ENCODE data around the gene KPTN.

Gene KPTN

DNA sequence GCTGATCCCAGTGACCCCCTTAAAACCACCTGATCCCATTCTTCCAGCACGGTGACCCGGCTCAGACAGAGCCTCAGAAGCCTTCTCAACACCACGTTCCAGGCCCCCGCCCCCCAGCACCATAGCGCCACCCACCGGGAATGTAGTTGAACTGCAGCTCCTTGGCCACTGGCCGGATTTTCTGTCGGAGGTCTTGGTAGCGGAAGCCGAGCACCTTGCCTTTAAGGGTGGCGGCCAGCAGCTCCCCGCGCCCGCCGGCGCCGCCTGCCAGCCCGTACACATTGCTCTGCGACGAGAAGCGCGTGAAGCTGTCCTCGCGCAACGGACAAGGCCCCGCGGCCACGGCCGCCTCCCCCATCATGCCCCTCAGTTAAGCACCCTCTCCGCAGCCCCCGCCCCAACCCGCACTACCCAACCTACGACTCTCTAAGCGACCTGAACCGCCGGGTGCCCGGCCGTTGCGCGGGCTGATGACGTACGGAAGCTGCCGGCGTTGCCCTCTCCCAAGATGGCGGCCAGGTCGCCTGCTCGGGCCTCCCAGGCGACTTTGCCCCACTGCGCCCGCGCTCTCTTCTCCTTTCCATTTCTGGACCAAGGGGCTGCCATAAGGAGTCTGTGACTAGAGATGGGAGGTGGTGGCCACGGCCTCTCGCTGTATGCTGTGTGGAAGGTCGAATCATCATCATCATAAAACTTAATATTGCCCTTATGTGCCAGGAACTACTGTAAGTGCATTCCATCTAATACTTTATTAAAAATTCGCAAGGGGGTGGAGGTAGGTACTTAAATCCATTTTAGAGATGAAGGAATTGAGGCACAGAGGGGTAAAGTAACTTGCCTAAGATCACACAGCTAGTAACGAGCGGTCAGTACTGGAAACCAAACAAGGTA, at the start of gene KPTN:
KPTN (minus strand) TSS at position 420 of the 891 bp plus-strand sequence; CDS start at position 361, 59 bp downstream.
- peak; percentile 89 for DNase-seq

DNA sequence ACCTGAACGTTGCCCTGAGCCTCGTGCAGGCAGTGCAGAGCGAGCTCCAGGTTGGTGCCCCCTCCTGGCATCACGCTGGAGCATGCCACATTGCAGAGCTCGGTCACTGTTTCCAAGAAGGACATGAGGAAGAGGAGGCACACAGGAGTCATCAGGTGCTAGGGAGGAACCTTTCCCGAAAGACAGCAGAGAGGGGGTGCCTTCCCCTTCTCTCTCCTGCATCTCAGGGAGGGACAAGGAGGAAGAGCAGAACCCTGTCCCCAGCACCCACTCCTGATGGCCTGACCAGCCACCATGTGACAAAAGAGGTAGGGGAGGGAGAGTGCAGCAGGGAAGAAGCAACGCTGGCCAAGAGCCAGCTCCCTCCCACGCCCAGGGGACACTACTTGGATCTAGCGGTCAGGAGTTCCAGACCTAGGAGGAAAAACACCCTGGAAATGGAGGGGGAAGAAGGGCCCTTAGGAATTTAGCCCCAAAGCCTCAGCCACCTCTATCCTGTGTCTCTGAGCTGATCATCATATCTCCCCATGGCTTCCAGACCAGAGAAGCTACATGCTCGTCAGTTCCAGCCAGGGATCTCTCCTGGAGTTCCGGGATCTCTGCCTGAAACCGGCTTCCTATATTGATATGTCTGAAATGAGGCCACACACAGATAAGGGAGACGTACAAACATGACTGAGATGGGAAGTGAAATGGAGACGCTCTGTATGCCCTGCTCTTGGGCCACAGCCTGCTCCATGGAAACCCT, 47.8 kb upstream of the KPTN start:
- no peak for DNase-seq

DNA sequence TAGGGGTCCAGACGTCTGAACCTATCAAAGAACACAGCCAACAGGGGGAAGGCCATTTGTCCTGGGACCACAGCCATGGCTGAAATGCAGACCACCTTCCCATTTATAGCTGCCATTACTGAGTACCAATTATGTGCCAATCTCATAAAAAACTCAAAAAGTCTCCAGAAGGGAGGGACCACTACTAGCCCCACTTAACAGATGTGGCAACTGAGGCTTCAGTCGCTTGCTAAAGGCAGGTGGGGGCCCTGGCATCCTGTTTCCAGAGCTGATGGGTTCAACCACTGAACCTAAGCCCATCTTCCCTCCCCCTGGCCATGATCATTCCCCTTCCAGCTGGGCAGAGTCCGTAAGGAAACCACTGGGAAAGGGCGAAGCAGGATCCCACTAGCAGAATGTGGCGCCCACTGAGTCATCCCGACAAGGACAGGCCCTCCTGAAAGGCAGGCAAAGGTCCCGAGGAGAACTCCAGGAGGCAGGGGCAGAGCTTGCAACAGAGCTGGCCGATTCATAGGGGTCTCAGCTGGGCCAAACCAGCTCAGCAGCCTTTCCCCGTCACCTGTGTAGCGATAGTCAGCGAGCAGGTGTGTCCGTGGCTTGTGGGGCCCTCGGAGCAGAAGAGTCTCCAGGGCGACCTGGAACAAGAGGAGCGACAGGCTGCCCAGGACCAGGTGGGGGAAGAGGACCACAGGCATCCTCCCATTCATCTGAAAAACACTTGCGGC, 45.2 kb upstream of the KPTN start:
- DNase-seq = no peak

DNA sequence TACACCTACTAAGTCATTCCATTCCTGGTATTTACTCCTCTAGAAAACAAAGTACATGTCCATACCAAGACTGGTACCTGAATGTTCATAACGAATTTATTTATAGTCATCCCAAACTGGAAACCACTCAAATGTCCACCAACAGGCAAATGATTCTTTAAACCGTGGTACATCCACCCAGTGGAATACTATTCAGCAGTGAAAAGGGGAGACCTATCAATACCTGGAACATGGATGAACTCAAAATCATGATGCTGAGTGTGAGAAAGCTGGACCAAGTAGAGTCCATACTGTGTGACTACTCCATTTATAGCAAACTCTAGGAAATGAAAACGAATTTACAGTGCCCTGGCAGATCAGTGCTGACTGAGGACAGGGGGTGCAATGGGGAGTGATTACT, 42.8 kb upstream of the KPTN start:
- no peak for DNase-seq

DNA sequence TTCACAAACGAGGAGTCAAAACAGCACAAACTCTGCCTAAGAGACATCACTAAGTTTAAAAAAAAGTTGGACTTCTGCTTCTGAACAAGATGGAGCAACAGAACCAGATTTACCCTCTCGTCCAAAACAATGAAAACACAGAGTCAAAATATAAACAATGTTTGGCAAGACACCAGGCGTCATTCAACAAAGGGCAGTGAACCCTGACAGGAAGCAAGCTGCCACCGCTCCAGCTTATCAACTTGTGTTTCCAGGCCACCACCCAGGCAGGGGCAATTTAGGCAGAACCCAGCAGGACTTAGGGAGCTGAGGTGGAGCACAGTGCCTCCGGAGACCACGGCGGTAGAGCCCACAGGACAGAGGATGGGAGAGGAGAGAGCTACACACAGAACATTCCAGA, 39.5 kb upstream of the KPTN start:
- no peak for DNase-seq

DNA sequence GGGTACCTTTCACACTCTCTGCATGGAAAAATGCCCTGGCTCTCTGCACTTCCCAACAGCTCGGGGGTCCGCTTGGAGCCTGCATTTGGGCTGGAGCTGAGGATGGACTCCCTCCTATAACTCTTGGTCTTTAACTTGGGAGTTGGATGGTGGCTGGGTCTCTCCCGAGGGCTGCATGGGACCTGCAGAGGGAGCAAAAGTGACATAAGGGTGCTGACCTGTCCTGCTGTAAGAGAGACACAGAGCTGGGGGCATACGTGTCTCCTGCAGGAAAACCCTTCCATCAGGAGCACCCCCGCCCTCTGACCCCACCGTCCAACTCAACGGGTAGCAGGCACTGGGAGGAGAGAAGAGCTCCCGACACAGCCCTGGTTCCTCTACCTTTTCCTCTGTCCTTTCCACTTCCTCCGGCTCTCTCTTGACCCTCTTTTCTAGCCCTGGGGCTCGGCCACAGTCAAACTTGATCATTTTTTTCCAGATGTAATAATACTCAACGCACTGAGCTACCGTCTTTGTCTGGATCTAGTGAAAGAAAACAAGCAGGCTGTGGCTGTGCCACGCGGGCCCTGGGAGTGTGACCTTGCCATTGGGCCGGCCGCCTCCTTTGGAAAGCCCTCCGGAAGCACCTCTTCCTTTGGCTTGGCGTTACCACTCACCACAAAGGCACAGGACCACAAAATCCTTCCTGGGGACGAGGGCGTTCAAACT, 37.6 kb upstream of the KPTN start:
- DNase-seq = no peak

DNA sequence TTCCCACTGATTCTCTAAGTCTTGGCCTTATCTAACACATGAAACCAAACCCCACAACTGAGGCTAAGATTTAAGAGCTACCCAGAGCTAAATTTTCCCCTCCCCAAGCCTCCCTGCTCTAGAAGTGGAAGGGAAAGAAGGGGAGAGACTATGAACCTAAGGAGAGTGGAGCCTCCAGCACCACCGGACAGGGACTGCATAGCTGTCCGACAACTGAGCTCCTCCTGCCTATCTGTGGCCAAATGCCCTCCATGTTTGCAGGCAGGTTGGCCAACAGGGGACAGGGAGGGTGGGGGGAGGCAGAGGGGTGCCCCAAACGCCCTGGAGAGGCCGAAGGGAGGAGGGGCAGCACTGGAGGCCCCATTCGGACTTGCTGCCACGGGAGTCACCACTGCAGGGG, 36.8 kb upstream of the KPTN start:
- no peak for DNase-seq

DNA sequence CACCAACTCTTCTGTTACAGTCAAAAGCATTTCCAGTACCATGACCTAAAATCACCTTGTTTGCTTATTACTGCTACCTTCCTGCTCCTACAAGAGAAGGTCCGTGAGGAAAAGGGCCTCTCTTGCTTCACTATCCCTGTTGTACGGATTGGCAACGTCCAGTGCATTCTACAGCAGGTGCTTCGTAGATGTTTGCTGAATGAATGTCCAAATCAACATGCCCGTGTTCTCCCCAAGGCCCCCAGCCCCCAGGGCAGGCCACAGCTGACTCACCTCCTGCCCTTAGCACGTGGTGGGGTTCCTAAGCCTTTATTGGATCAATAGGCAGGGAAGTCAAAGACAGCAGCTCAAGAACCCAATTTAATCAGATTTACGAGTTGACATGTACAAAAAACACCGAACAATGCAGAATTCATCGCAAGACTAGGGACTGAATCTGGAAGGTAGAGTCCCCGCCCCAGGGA, 36.4 kb upstream of the KPTN start:
- DNase-seq = no peak

DNA sequence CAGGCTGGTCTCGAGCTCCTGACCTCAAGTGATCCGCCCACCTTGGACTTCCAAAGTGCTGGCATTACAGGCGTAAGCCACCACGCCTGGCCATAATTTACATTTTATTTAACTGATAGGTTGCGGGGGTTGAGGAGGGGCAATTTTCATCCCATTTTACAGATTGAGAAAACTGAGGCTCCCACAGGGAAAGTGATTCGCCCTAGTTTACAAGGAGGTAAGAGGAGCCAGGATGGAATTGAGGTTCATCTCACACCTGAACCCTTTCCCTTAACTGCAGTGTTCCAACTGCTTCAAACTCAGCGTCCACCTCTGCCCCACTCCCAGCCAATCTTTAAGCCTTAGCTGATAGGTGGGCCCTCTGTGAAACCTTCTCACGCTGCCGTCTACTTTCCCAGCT, 34.8 kb upstream of the KPTN start:
- no peak for DNase-seq

DNA sequence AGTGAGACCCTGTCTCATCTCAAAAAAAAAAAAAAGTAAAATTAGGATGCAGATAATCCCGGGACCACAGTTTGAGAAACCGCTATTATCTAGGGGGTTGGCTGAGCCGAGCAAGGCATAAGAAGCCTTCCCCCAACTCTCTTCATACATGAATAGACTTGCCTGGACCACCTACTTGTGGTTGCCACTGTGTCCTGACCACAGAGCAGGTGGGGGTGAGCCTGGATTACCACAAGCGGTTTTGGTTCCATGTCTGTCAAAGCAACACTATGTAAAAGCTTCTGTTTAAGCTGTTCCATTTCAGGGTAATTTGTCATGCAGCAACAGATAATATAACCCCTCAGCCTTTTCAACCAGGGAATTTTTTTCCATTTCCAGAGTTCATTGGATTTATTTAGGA, 34.1 kb upstream of the KPTN start:
- DNase-seq = peak; percentile 32

DNA sequence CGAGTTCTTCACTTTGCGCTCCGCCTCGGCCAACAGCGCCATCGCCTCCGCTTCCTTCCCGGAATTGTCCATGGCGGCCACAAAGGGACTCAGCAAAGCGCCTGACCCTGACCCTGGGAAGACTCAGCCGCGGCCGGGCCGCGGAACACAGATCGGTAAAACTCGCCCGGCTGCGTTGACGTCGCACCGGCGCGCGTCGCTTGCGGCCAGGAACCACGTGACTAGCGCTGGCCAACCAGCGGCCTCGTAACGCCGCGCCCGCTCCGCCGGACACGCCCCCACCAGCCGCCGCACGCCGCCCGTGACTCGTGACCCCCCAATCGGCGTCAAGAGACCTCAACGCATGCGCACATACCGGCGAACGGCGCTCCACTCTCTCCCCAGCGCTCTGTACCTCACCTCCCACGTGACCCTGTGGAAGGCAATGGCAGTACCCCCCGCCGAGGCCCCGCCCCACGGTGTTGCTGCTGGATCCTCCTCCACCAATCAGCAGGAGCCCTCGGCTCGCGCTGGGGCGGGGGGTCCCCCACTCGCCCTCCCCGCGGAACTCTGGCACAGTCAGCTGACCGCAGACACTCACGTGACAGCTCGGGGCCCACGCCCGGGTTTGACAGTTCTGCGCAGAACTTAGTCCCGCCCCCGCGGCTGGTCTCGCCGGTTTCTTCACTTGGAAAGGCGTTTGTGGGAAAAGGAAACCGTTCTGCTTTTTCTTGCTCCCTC, 31.0 kb upstream of the KPTN start, which contains the start of gene NAPA:
NAPA (minus strand) TSS at position 195 of the 720 bp plus-strand sequence; CDS start at position 72, 123 bp downstream.
- DNase-seq = peak; percentile 100

DNA sequence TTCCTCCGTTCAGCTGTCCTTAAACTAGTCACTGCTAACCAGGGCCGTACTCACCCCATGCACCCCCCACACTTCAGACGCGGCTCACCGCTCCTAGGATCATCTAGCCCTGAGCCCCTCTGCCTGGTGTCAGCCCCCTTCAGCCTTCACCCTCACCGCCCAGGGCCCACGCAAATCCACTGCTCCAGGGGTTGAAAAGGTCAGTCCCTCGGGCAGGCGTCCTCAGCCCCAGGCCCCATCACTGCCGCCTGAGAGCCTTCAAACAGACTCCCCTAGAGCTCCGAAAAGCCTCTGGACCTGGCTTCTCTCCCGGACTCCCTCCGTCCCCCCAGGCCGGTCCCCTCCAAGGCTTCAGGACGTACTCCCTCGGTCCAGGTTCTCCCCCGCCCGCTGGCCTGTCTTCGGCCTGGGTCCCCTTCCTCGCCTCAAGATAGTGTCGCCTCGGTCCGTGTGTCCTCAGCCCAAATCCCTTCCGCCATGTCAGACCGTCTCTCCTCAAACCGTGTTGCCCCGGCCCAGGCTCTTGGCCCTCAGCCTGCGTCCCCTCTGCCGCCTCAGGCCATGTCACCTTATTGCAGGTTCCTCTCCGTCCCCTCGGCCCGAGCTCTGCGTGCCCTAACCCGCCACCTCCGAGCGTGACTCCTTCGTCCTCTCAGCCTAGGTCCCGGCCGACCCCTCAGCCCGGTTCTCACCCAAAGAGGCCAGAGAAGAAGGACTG, 30.3 kb upstream of the KPTN start:
- DNase-seq = no peak

DNA sequence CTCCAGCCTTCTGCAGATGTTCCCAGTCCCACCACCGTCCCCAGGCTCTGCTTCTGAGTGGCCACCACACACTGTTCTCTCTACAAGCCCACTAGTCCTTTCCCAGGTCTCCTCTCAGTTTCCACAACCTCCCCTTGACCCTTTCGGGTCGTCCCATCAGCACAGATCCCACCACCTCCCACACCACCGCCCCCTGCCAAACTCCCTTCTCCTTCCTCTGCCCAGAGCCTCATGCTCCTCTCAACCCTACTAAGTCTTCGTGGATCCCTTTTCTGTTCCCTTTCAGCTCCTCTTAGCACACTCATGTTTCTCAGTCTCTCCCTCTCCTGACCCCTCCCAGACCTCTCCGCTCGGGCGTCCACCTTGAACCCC, 28.9 kb upstream of the KPTN start:
- no peak for DNase-seq

DNA sequence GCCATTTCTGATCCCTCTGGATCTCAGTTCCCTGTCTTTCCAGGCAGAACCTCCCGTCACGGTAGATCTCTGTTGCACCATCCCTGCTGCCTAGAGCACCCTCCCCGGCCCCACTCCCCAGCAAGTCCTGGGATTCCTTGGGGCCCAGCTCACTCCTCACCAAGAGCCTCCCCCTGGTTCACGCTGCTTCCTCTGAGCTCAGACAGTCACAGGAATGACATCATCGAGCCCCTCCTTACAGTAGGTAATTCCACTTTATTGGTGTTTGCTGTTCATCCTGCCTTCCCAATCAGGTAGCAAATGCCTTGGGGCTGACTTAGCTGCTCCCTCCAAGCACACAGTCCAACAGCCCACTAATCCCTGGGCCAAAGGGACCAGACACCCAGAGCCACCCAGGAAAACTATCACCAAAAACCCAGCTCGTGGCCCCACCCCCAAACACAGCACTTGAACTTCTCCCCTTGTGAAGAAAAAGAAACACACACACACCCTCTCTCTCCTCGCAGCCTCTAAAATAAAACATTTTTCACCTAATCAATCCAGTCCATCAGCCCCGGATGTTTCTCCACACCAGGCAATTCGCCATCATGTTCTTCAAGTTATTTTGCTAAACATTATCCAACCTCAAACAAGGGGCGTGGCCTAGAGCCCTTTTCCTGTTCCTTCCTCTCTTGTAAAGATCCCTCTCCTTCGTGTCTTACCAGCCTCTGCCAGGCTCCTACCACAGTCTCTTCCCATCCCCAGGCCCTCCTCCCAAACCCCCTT, 28.3 kb upstream of the KPTN start:
- DNase-seq = no peak

DNA sequence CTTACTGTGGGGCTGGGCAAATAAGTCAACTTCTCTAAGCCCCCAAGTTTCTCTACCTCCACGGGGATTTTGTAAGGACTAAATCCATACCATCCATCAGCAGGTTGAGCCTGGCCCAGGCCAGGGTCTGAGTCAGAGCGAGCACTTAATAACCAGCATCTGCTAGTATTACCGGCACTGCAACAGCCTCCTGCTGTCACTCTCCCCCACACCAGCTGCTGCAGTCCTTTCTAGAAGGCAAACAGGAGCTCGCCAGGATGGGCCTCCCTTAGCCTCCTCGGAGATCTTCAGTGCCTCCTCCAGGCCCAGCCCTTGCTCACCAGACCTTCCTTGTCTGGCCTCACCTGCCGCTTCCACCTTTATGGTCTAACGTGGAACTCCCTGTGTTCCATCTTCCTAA, 27.7 kb upstream of the KPTN start:
- no peak for DNase-seq

DNA sequence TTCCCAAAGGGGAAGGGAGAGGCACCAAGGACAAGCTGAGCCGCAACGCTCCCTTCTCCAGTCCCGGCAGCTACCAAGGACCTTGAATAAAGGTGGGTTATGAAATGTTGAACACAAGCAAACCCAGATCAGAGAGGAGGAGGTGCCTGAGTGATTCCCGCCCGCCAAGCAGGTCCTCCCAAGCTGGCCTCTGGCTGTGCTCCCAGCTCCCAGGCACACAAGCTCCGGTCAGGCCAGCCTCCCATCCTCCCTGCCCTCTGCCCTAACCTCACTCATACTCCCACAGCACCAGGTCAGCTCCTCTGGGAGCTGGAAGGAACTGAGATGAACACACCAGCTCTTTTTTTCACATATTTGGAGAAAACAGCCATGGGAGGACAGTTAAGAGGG, 27.1 kb upstream of the KPTN start:
- DNase-seq = no peak

DNA sequence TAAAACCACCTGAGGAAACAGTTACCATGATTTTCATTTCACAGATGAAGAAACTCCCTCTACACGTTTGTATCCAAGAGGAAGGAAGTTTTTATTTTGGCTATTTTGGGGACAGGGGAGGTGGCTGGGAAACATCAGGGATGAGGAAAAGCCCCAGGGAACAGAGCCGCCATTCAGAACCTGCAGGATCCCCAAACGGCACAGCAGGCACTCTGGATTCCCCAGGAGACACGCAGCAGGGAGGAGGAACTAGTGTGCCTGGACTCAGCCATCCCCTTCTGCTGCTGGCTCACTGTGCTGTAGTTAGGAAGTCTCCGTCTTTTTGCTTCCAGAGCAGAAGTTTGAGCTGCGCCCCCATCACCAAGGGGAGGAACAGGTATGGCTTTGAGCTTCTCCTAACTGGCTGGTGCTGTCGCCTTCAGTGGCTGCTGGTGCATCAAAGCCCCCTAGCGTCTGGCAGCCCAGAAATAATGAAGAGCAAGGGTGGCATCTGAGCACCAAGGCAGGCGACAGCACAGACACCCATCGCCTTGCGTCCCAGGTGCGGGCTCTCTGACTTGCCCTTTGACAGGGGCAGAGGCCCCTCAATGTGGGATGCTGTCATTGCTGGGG, 26.6 kb upstream of the KPTN start:
- no peak for DNase-seq

DNA sequence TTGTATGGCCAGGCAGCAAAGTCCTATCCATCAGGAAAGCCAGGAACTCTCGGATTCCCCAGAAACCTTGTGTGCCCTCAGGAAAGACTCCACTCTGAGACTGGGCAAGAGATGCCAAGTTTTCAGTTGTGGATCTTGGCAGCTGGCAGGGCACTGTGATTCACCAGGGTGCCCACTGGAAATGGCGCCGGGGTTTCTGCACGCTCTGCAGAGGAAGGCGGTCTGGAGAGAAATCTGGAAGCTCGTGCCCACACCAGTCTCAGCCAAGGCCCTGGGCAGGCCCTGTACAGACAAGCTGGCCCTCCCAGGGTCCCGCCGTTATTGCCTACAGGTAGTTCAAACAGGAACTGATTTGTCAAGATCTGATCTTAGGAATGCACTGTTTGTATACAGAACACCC, 26.0 kb upstream of the KPTN start:
- DNase-seq = no peak

DNA sequence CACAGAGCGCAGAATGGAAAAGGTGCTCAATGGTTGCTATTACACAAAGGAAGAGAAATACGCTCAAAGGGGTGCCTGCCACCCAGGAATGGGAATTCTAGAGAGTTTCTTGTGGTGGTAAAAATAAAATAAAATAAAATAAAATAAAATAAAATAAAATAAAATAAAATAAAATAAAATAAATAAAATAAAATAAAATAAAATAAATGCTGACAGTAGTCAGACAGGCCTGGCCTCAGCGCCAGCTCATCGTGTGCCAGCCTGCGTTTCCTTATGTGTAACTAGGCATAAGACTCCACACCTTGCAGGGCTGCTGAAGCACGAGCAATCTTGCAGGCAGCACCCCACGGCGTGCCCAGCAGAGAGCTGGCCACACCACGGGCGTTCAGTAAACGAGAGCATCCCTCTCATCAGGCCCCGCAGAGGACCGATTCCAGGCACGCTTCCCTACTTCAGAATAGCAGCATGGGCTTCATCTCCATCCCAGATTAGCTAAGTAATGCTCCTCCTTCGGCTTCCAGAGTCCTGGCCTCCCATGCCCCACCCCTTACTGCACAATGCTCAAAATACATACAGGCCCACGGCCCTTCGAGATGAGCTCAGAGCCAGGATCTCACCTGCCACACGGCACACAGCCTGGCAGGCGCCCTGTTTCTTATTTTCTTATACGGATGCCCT, 25.3 kb upstream of the KPTN start:
- no peak for DNase-seq

DNA sequence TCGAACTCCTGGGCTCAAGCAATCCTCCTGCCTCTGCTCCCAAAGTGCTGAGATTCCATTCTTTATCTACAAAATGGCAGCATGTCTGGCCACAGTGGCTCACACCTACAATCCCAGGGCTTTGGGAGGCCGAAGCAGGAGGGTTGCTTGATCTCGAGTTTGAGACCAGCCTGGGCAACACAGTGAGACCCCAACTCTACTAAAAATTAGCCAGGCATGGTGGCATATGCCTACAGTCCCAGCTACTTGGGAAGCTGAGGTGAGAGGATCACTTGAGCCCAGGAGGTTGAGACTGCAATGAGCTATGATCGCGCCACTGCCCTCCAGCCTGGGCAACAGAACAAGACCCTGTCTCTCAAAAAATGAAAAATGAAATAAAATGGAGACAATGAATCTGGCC, 24.7 kb upstream of the KPTN start:
- no peak for DNase-seq

All from stimulated activated CD4-positive, alpha-beta T cell treated with anti-CD3 and anti-CD28 coated beads, Interleukin-4, amount 100 ng/mL, for 1 hour (primary cell).